Right atrium auricular region (tissue), 2 donors: ENCODE data around the gene KIT. TPM values are rescaled to one million over a fixed set of nuclear protein-coding genes. Genes with fewer than 3 reads are reported as not detected.

ENCODE experiments used
- DNase-seq: peaks from one replicate; pipeline ENCODE4 v3.0.0-alpha.2; 2019; ENCODE audit warnings: low spot score
- H3K27ac ChIP-seq, 2 donors: fragments of 200-600 bp; sonication (generic); 1 replicate in 1 of 2; 2 replicates in 1 of 2; pipeline ENCODE4 v1.5.1; 2016 to 2019
- H3K27me3 ChIP-seq, 2 donors: fragments of 200-600 bp; sonication (generic); one replicate each; pipeline versions ENCODE4 v1.5.1 to v1.6.0; 2017 to 2019
- H3K36me3 ChIP-seq: fragments of 200-600 bp; sonication (generic); one replicate; pipeline ENCODE4 v1.5.1; 2016
- H3K4me1 ChIP-seq, 2 donors: fragments of 200-600 bp; sonication (generic); one replicate each; pipeline versions ENCODE4 v1.5.1 to v1.6.0; 2017 to 2019
- H3K4me3 ChIP-seq, 2 donors: fragments of 200-600 bp; sonication (generic); 1 replicate in 1 of 2; 2 replicates in 1 of 2; pipeline ENCODE4 v1.5.1; 2017 to 2019; ENCODE audit warnings: mild to moderate bottlenecking in 1 of 2, moderate library complexity in 1 of 2
- H3K9me3 ChIP-seq, 2 donors: fragments of 200-600 bp; sonication (generic); one replicate each; pipeline ENCODE4 v1.5.1; 2019
- CTCF ChIP-seq, 2 donors: fragments of 200-600 bp; sonication (generic); IDR thresholded peaks; one replicate each; pipeline ENCODE4 v1.5.1; 2019; ENCODE audit warnings: antibody characterized with exemption in 2 of 2
- total RNA-seq, 2 donors: library from RNA; depleted of rRNA; stranded (reverse); fragments of >200 nt; gene quantifications; one replicate each; pipeline ENCODE4 v1.1.0, GENCODE V29; 2016

The KIT gene
- total RNA-seq, 2 donors from 2014 or later = 1.5 to 2.6 TPM

GRCh38 chr4:54708339-54709279 is 50.9 kb downstream of the KIT start:
- no peaks in the 10 kb centered on the region for H3K27me3 ChIP-seq
- H3K4me1 ChIP-seq = no peaks in the 10 kb centered on the region
- no peaks in the 10 kb centered on the region for H3K36me3 ChIP-seq
- no peak overlapping the region for H3K27ac ChIP-seq
- no peaks in the 10 kb centered on the region for H3K9me3 ChIP-seq
- DNase-seq = no peak
- H3K4me3 ChIP-seq = no peak overlapping the region
- no peak for TF ChIP-seq CTCF (IDR thresholded peaks at IDR 0.05)

- Histone ChIP-seq H3K36me3 (no peaks in the 10 kb centered on the region), H3K27me3 (no peaks in the 10 kb centered on the region), H3K4me1 (no peaks in the 10 kb centered on the region), H3K27ac (no peak overlapping the region), H3K9me3 (no peaks in the 10 kb centered on the region), H3K4me3 (no peak overlapping the region)
- no peak for DNase-seq
- TF ChIP-seq CTCF (IDR thresholded peaks at IDR 0.05) = no peak
Observed at GRCh38 chr4:54709400-54709799, 51.6 kb downstream of the KIT start.

GRCh38 chr4:54712206-54712605 is 54.4 kb downstream of the KIT start:
- no peaks in the 10 kb centered on the region for H3K36me3 ChIP-seq

GRCh38 chr4:54714631-54715030 is 56.9 kb downstream of the KIT start:
- Histone ChIP-seq H3K4me3 (no peak overlapping the region), H3K4me1 (no peaks in the 10 kb centered on the region), H3K9me3 (no peaks in the 10 kb centered on the region), H3K27me3 (no peaks in the 10 kb centered on the region), H3K27ac (no peak overlapping the region), H3K36me3 (no peaks in the 10 kb centered on the region)
- DNase-seq = no peak
- TF ChIP-seq CTCF (IDR thresholded peaks at IDR 0.05) = no peak

More at GRCh38 chr4:54712206-54712605, 54.4 kb downstream of the KIT start:
- H3K4me1 ChIP-seq = no peaks in the 10 kb centered on the region
- TF ChIP-seq CTCF (IDR thresholded peaks at IDR 0.05) = no peak
- H3K9me3 ChIP-seq = no peaks in the 10 kb centered on the region
- H3K27me3 ChIP-seq = no peaks in the 10 kb centered on the region
- no peak overlapping the region for H3K4me3 ChIP-seq
- DNase-seq = no peak
- no peak overlapping the region for H3K27ac ChIP-seq

GRCh38 chr4:54716478-54717065 is 58.8 kb downstream of the KIT start:
- Histone ChIP-seq H3K4me3 (no peak overlapping the region), H3K27ac (no peak overlapping the region), H3K36me3 (no peaks in the 10 kb centered on the region), H3K9me3 (no peaks in the 10 kb centered on the region), H3K4me1 (no peaks in the 10 kb centered on the region), H3K27me3 (no peaks in the 10 kb centered on the region)
- no peak for DNase-seq
- TF ChIP-seq CTCF (IDR thresholded peaks at IDR 0.05) = no peak
